Large intestine (tissue), 3 donors: Measurements from ENCODE around the gene GTPBP3. TPM values are rescaled to one million over a fixed set of nuclear protein-coding genes. Genes with fewer than 3 reads are reported as not detected.

ENCODE experiments used
- DNase-seq, 2 donors: peaks; one replicate each; pipeline versions ENCODE4 v3.0.0 to v3.0.0-alpha.2; 2013
- H3K27ac ChIP-seq: one replicate; pipeline ENCODE4 v1.5.1; 2013; ENCODE audit warnings: low read length
- H3K27me3 ChIP-seq: 2 replicates; pipeline ENCODE4 v1.6.1; 2013; ENCODE audit warnings: low read length; ENCODE audit not compliant: control insufficient read depth, insufficient read depth
- H3K36me3 ChIP-seq: 2 replicates; pipeline ENCODE4 v1.6.1; 2013; ENCODE audit warnings: low read length; ENCODE audit not compliant: control insufficient read depth, insufficient read depth
- H3K4me1 ChIP-seq: one replicate; pipeline ENCODE4 v1.6.1; 2013; ENCODE audit warnings: low read length; ENCODE audit not compliant: control insufficient read depth, insufficient read depth
- H3K4me3 ChIP-seq: one replicate; pipeline ENCODE4 v1.5.1; 2013; ENCODE audit warnings: low read length
- H3K9me3 ChIP-seq: one replicate; pipeline ENCODE4 v1.6.1; 2013; ENCODE audit warnings: mild to moderate bottlenecking, low read depth, low read length, moderate library complexity; ENCODE audit not compliant: control insufficient read depth
- WGBS: methylation state at CpG from one replicate; pipeline ENCODE4 v1.1.5; 2013; ENCODE audit warnings: low lambda C conversion rate; ENCODE audit not compliant: insufficient coverage; 5-methylcytosine and 5-hydroxymethylcytosine counted together
- polyA plus RNA-seq: library from polyadenylated mRNA; unstranded; fragments of 120-200 nt; gene quantifications from one replicate; pipeline ENCODE4 v1.2.1, GENCODE V29; 2013

Gene GTPBP3
- polyA plus RNA-seq, 1 donor: 18.2 TPM

GRCh38 chr19:17309965-17310461 is 27.3 kb upstream of the GTPBP3 start:
- H3K36me3 ChIP-seq: peaks cover 24% of the 10 kb centered on the region
- H3K4me1 ChIP-seq: peaks cover 18% of the 10 kb centered on the region
- H3K27ac ChIP-seq: no peak overlapping the region
- no CpG with 5 or more reads among the region's 23 CpGs for WGBS
- no peaks in the 10 kb centered on the region for H3K9me3 ChIP-seq
- H3K4me3 ChIP-seq: peak overlapping the region; percentile 96
- DNase-seq: no peak
- H3K27me3 ChIP-seq: no peaks in the 10 kb centered on the region

GRCh38 chr19:17311455-17312188 is 25.7 kb upstream of the GTPBP3 start:
- no peaks in the 10 kb centered on the region for H3K27me3 ChIP-seq
- peaks cover 32% of the 10 kb centered on the region for H3K36me3 ChIP-seq
- no peak overlapping the region for H3K27ac ChIP-seq
- WGBS: no CpG with 5 or more reads among the region's 11 CpGs
- H3K9me3 ChIP-seq: no peaks in the 10 kb centered on the region
- H3K4me1 ChIP-seq: peaks cover 10% of the 10 kb centered on the region
- no peak overlapping the region for H3K4me3 ChIP-seq
- DNase-seq: no peak

- peaks cover 8% of the 10 kb centered on the region for H3K4me1 ChIP-seq
- H3K36me3 ChIP-seq: peaks cover 32% of the 10 kb centered on the region
- DNase-seq: no peak
- H3K4me3 ChIP-seq: no peak overlapping the region
- no CpG with 5 or more reads among the region's 20 CpGs for WGBS
- H3K9me3 ChIP-seq: no peaks in the 10 kb centered on the region
- no peaks in the 10 kb centered on the region for H3K27me3 ChIP-seq
- no peak overlapping the region for H3K27ac ChIP-seq
These were observed 24.9 kb upstream of the GTPBP3 start for GRCh38 chr19:17312189-17313113.

GRCh38 chr19:17314007-17314593 is 23.3 kb upstream of the GTPBP3 start:
- Histone ChIP-seq H3K27me3 (no peaks in the 10 kb centered on the region), H3K27ac (no peak overlapping the region), H3K4me3 (no peak overlapping the region), H3K4me1 (peaks cover 8% of the 10 kb centered on the region), H3K9me3 (no peaks in the 10 kb centered on the region), H3K36me3 (peaks cover 36% of the 10 kb centered on the region)
- DNase-seq: peak in 1 of 2 donors; percentile 1
- WGBS: no CpG with 5 or more reads among the region's 19 CpGs

DNA sequence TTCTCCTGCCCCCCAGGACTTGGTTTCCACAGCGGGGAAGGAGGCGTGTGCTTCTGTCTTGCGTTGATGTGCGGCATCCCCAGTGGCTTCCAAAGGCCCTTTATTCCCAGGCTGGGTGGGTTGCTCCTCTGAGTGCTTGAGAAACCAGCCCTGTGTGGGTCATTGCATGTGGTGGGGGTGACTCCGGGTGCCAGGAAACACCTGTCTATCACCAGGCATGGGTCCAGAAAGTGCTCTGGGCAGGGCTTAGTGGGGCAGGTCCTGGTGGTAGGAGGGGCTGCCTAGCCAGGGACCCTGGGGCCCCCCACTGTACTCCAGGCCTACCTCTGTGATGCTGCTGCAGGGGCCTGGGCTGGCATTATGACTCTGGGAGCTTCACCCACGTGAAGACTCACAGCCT is 18.4 kb upstream of the GTPBP3 start:
- no peak for DNase-seq
- H3K4me1 ChIP-seq: no peaks in the 10 kb centered on the region
- H3K36me3 ChIP-seq: peaks cover 47% of the 10 kb centered on the region

DNA sequence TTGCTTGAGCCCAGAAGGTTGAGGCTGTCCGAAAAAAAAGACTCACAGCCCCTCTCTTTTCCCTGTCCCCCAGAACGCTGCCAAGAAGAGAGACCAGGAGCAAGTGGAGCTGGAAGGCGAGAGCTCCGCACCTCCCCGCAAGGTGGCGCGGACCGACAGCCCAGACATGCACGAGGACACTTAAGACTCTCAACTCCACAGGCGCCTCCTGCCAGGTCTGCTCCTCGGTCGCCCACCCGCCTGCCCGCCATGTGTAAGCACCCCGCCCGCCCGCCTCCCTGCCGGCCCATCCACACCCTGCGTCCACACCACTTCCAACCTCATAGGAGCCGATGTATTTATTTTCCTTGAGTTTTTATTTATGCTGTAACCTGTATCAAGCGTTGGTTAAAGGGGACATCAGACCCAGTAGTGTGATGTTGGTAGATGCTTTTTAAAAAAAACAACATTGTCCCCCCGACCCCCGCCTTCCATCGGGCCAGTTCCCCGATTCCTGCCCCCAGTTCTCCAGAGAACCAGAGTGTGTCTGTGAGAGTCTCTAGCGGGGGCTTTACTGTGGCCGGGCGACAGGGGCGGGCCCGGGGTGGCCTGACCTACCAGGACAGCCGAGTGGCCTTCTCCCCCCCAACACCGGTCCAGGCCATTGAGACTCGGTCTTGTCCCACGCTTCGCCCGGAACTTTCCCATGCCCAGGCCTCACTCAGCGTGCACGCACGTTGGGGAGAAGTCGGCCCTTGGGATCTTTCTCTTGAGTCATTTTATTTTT is 17.7 kb upstream of the GTPBP3 start:
- no peaks in the 10 kb centered on the region for H3K4me1 ChIP-seq
- H3K27me3 ChIP-seq: no peaks in the 10 kb centered on the region
- H3K36me3 ChIP-seq: peaks cover 40% of the 10 kb centered on the region
- H3K4me3 ChIP-seq: no peak overlapping the region
- H3K9me3 ChIP-seq: no peaks in the 10 kb centered on the region
- no peak for DNase-seq
- H3K27ac ChIP-seq: no peak overlapping the region
- WGBS: no CpG with 5 or more reads among the region's 40 CpGs

More for the DNA sequence above, 18.4 kb upstream of the GTPBP3 start:
- whole genome bisulfite sequencing: no CpG with 5 or more reads among the region's 6 CpGs
- H3K9me3 ChIP-seq: no peaks in the 10 kb centered on the region
- H3K27ac ChIP-seq: no peak overlapping the region
- H3K27me3 ChIP-seq: no peaks in the 10 kb centered on the region
- H3K4me3 ChIP-seq: no peak overlapping the region

DNA sequence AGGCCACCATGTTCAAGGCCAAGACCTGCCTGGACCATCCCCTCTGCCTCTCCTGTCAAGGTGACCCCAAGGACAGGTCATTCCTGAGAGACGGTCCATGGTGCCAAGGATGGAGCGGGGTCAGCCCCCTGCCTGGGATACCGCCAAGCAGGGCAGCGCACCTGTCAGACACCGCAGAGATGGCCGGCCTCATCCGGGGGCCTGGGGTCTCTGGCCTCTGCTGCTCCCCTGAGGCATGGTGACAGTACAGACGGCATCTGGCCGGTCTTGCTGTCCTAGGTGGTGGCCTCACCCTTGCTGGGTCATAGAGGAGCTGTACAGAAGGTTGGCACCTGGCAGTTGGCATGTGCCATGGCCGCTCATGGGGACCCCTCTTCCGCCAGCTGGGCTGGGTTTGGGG is 16.9 kb upstream of the GTPBP3 start:
- Histone ChIP-seq H3K27me3 (no peaks in the 10 kb centered on the region), H3K4me1 (no peaks in the 10 kb centered on the region), H3K36me3 (peaks cover 37% of the 10 kb centered on the region), H3K4me3 (no peak overlapping the region), H3K27ac (no peak overlapping the region), H3K9me3 (no peaks in the 10 kb centered on the region)
- WGBS: no CpG with 5 or more reads among the region's 11 CpGs
- no peak for DNase-seq

GRCh38 chr19:17321655-17322489 is 15.5 kb upstream of the GTPBP3 start:
- no peaks in the 10 kb centered on the region for H3K4me1 ChIP-seq

GRCh38 chr19:17322854-17323253 is 14.5 kb upstream of the GTPBP3 start:
- Histone ChIP-seq H3K4me3 (no peak overlapping the region), H3K36me3 (peaks cover 30% of the 10 kb centered on the region), H3K27ac (no peak overlapping the region), H3K27me3 (no peaks in the 10 kb centered on the region), H3K9me3 (no peaks in the 10 kb centered on the region), H3K4me1 (peaks cover 4% of the 10 kb centered on the region)
- DNase-seq: no peak
- WGBS: no CpG with 5 or more reads among the region's 10 CpGs

More at GRCh38 chr19:17321655-17322489, 15.5 kb upstream of the GTPBP3 start:
- Histone ChIP-seq H3K36me3 (peaks cover 30% of the 10 kb centered on the region), H3K27ac (no peak overlapping the region), H3K9me3 (no peaks in the 10 kb centered on the region), H3K27me3 (no peaks in the 10 kb centered on the region), H3K4me3 (no peak overlapping the region)
- no CpG with 5 or more reads among the region's 19 CpGs for WGBS
- DNase-seq: no peak
